SHP77 treated with DMSO at 0.1 percent for 48 hours (cell line): ENCODE results near the gene SMIM26.
A peak's percentile ranks its signal among the peaks of the same experiment; 100 is the strongest.

Experiments
- DNase-seq: peaks from one replicate; lab custom pipeline; 2025; lab: John Stamatoyannopoulos, UW

Gene SMIM26

DNA sequence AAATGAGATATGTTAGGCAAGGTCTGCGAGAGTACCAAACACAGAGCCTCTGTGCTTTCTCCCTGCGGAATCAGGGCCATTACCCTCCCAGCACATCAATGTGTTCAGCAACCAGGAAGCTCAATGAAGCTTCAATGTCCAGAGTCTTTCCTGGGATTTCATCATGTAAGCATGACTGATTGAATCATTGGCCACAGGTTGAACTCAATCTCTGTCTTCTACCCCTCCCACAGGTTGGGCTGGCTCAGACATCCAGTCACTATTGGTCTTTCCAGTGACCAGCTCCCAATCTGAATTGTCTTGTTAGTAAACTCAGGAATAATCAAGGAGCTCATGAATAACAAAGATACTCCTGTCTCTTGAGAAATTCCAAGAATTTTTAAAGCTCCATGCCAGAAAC is 17.9 kb downstream of the SMIM26 start:
- DNase-seq = no peak

DNA sequence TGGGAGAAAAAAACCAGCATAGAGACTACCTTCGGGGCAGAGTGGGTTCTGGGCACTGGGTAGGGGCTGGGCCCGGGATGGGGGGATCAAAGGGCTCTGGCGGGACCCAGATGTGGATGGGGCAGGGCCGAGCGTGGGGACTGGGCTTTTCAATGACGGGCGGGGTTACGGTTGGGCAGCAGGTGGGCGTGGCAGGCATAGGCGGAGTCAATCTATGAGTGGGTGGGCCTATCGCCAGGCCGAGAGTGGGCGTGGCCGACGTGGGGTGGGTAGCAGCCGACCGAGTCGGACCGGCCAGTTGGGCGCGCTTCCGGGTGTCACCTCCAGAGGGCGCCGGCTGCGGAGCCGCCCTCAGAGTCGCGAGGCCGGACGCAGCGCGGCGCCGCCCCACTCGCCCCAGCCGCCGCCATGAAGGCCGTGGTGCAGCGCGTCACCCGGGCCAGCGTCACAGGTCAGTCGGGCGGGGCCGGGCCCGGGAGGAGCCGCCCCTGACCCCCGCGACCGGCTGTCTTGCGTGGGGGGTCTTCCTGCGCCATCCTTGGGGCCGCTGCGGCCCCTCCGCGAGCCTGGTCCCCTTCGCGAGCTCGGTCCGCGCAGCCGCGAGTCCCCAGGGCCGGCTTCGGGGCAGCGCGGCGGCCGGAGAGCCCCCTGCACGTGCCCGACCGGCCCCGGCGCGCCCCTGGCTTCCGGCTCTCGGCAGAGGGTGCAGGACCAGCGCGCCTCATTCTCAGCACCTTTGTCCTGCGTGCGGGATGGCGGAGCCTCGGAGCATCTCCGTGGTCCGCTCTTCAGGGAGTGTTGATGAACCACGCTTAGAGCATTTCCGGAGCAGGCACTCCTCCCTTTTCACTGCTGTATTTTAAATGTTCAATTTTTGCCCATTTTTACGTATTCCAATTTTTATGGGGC is 20.7 kb downstream of the SMIM26 start, which contains the start of gene DTD1:
Gene DTD1 (plus strand): TSS at position 390 of the 909 bp plus-strand sequence. CDS start 19 bp downstream, at position 409.
- peak; percentile 78 for DNase-seq

DNA sequence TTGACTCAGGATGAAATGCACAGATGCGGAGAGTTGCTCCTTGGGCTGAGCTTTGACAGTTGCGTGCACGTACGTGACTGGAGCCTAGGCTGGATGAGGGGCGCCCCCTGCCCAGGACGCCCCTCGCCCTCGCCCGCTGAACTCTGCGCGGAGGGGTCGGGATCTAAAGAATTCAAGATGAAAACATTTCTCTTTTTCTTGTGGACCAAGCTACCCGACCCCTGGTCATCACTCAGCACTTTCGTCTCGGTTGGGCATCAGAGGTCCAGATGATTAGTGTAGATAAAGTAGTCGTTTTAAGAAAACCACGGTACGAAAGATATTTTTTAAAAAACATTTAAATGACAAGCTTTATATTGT is 21.3 kb downstream of the SMIM26 start:
- no peak for DNase-seq

DNA sequence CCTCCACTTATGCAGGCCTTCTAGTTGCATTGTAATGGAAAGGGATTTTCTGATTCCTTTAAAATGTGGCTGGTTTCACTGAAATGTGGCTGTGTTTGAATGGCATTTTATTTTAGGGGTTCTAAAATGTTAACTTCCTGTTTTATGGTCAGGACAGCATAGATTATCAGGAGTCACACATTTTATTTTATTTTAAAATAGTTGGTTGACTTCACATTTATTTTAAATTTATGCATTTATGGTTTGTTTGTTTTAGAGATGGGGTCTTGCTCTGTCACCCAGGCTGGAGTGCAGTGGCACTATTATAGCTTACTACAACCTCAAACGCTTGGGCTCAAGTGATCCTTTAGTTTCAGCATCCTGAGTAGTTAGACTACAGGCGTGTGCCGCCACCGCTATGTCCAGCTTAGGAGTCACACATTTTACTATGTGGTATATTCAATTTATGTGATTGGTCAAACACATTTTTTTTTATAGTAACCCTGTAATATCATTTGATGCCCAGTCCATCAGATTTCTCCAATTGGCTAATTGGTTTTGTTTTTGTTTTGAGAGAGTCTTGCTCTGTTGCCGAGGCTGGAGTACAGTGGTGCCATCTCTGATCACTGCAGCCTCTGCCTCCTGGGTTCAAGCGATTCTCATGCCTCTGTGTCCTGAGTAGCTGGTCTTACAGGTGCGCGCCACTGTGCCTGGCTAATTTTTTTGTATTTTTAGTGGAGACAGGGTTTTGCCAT is 22.9 kb downstream of the SMIM26 start:
- DNase-seq = no peak

DNA sequence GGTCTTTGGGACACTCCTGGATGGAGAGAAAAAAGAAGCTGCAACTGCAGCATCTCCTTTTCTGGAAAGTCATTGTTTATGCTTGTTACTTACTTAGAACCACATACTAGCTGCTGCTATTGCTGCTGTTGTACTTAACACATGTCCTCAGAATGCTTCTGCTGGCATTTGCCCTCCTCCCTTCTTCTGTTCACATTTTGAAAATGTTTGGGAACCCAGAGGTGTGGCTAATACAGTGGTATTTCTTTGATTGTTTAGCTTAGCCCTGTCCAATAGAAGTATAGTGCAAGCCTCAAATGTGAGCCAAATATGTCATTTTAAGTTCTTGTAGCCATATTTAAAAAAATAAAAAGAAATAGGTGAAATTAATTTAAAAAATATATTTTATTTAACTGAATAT is 29.0 kb downstream of the SMIM26 start:
- no peak for DNase-seq

DNA sequence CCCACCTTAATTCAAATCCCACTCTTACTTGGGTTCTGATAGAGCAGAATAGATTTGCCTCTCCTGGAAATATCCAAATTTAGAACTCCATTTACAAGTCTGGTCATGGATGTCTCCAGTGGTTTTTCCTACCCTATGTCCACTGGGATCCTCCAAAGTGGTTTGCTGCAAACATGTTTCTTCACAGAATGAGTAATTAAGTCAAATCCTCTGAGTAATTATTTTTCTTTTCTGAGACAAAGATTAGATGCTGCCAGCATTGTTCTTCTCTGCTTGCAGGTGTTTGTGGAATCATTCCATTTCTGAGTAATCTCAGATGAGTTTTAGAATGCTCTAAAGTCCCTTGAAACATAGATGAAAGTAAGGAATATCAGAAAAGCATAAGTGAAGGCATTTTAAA is 42.5 kb downstream of the SMIM26 start:
- DNase-seq = no peak

DNA sequence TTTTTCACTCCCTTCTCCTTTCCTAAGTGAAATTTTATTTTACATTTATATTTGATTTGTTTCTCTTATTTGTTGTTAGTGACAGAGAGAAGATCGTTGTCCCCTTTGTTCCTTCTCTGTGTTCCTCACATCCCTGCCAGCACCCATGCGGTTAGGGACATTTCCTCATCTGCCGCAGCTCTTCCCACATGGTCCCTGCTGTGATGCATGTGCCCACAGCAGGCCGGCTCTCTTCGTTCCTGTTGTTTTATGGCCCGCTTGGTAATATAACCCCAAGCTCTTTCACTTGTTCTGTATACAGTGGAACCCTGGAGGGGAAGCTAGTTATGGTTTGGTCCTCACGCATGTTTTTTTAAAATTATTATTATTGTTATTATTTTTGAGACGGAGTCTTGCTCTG is 44.3 kb downstream of the SMIM26 start:
- DNase-seq = no peak

DNA sequence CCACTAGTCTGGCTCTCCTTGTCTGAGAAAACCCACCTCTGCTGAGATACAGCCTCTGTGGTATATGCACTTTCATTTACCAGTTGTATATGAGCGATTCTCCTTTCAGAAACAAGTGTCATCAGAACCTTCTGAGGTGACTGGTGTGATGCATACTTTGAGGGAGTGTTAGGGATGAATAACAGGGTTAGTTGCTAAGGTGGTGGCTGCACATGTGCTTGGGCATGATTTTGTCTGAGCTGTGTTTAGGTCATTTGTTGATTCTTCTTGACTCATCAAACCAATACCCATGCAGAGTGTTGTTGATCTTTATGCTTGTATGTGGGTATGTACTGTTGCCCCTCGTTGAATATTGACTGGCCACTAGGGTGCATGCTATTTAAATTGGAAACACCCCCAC is 46.3 kb downstream of the SMIM26 start:
- DNase-seq = no peak

DNA sequence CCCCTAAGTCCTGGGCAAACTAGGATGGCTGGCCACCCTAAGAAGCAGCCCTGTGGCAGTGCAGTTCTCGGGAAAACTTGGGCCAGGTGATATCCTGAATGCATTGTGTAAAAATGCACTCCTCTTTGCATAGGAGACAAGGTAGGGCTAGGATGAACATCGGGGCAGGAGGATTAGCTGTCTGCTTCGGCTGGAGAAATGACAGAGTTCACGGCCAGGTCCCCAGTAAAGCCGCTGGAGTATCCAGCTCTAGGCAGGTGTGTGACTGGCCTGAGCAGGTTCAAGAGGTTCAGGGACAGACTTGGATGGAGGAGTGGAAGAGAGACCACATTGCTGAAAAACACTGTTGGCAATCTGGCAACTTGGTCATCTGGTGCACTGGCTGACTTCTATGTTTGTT is 47.0 kb downstream of the SMIM26 start:
- no peak for DNase-seq

DNA sequence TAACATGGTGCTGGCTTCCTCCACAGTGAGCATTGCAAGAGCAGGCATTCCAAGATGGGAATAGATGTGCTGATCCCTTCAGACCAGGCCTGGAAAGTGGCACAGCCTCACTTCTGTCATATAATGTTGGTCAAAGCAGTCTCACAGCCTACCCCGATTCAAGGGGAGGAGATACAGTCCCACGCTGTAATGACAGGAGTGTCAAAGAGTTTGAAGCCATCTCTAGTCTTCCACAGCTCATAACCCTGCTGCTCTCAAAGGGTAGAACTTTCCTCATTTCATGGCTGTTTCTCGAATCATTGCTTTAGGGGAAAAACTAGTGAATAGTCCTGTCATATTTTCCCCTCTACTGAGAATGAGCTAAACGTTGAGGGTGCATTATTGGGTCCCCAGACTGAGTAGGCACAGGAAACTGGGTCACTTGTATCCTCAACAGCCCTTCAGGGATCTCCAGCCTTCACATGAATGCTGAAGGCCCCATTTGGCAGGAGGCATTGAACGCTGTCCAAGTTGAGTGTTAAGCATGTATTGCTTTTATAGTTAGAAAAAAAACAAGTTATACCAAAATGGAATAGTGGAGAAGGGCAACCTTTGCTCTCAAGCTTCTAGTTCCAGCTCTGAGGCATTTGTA is 47.9 kb downstream of the SMIM26 start:
- DNase-seq = no peak
